ENCODE data around the gene CCDC159. TPM values are rescaled to one million over a fixed set of nuclear protein-coding genes. Genes with fewer than 3 reads are reported as not detected.

The CCDC159 gene
- total and polyA plus RNA-seq, 4 donors = 6.3 to 25.2 (median 16.5) TPM

DNA sequence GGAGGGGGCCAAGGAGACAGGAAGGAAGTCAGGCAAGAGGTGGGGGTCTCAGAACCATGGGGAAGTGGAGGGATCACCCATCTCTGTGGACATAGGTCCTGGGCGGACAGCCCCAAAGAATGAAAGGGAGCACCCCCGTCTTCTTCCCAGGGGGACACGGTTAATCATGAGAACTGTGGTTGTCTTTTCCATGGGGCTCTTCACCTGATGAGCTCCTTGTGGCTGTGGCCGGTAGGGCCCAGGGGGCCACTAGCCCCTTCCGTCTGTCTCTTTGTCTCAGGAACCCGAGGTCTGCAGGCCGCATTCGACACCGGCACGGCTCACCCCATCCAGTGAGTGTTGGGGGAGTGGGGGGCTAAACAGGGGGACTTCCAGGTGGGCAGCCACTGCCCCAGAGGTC, 17.6 kb downstream of the CCDC159 start:
- WGBS = 94% methylated on average over 10 of the region's 10 CpGs

DNA sequence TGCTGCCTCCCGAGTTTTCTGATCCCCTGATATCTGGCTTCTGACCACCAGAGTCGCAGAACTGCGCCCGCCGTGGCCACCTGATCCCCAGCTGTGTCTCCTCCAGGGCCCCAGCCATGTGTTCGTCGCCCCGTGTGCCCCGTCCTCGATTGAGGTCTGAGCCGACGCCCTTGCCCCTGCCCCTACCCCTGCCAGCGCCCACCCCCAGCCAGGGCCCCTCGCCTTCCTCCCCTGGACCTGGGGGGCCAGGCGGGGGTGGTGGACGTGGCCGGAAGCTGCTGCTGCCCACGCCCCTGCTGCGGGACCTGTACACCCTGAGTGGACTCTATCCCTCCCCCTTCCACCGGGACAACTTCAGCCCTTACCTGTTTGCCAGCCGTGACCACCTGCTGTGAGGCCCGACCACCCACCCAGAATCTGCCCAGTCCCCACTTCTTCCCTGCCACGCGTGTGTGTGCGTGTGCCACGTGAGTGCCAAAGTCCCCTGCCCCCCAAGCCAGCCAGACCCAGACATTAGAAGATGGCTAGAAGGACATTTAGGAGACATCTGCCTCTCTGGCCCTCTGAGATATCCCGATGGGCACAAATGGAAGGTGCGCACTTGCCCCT, 18.1 kb downstream of the CCDC159 start:
- TF ChIP-seq FOXA1 (IDR thresholded peaks at IDR 0.05) = no peak
- TF ChIP-seq, protein P1, sequence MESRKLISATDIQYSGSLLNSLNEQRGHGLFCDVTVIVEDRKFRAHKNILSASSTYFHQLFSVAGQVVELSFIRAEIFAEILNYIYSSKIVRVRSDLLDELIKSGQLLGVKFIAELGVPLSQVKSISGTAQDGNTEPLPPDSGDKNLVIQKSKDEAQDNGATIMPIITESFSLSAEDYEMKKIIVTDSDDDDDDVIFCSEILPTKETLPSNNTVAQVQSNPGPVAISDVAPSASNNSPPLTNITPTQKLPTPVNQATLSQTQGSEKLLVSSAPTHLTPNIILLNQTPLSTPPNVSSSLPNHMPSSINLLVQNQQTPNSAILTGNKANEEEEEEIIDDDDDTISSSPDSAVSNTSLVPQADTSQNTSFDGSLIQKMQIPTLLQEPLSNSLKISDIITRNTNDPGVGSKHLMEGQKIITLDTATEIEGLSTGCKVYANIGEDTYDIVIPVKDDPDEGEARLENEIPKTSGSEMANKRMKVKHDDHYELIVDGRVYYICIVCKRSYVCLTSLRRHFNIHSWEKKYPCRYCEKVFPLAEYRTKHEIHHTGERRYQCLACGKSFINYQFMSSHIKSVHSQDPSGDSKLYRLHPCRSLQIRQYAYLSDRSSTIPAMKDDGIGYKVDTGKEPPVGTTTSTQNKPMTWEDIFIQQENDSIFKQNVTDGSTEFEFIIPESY (IDR thresholded peaks at IDR 0.05) = no peak
- TF ChIP-seq GABPA (IDR thresholded peaks at IDR 0.05 in 1 of 2, conservative IDR thresholded peaks at IDR 0.05 in 1 of 2) = no peak
- no peak for TF ChIP-seq HNF4A (conservative IDR thresholded peaks at IDR 0.05)
- TF ChIP-seq SP1 (IDR thresholded peaks at IDR 0.05) = no peak
- TF ChIP-seq RAD21 (IDR thresholded peaks at IDR 0.05) = no peak
- no peak overlapping the region for H3K27ac ChIP-seq (ENCODE audit: low read depth in 1 of 2, low read length in 2 of 2)
- H3K4me1 ChIP-seq (ENCODE audit: control insufficient read depth in 4 of 4, insufficient read depth in 4 of 4, low read length in 3 of 4) = peaks cover 3 to 16% (median 9%) of the 10 kb centered on the region in 4 donors
- 95% methylated on average over 28 of the region's 28 CpGs for WGBS
- H3K9ac ChIP-seq (ENCODE audit: low read depth in 1 of 2, low read length in 2 of 2) = no peak overlapping the region
- H3K9me3 ChIP-seq (ENCODE audit: control insufficient read depth in 4 of 4, low read length in 3 of 4) = no peaks in the 10 kb centered on the region
- DNase-seq (ENCODE audit: low spot score) = no peak
- no peaks in the 10 kb centered on the region for H3K27me3 ChIP-seq (ENCODE audit: control insufficient read depth in 4 of 4, insufficient read depth in 4 of 4, low read length in 3 of 4)
- H3K4me3 ChIP-seq (ENCODE audit: low read depth in 1 of 3, low read length in 3 of 3) = no peak overlapping the region
- peaks cover 3 to 22% (median 8%) of the 10 kb centered on the region in 4 donors for H3K36me3 ChIP-seq (ENCODE audit: control insufficient read depth in 4 of 4, insufficient read depth in 3 of 4, low read depth in 1 of 4, low read length in 3 of 4)

More for the DNA sequence above, 17.6 kb downstream of the CCDC159 start:
- no peak for TF ChIP-seq FOXA1 (IDR thresholded peaks at IDR 0.05)
- TF ChIP-seq, protein P2, sequence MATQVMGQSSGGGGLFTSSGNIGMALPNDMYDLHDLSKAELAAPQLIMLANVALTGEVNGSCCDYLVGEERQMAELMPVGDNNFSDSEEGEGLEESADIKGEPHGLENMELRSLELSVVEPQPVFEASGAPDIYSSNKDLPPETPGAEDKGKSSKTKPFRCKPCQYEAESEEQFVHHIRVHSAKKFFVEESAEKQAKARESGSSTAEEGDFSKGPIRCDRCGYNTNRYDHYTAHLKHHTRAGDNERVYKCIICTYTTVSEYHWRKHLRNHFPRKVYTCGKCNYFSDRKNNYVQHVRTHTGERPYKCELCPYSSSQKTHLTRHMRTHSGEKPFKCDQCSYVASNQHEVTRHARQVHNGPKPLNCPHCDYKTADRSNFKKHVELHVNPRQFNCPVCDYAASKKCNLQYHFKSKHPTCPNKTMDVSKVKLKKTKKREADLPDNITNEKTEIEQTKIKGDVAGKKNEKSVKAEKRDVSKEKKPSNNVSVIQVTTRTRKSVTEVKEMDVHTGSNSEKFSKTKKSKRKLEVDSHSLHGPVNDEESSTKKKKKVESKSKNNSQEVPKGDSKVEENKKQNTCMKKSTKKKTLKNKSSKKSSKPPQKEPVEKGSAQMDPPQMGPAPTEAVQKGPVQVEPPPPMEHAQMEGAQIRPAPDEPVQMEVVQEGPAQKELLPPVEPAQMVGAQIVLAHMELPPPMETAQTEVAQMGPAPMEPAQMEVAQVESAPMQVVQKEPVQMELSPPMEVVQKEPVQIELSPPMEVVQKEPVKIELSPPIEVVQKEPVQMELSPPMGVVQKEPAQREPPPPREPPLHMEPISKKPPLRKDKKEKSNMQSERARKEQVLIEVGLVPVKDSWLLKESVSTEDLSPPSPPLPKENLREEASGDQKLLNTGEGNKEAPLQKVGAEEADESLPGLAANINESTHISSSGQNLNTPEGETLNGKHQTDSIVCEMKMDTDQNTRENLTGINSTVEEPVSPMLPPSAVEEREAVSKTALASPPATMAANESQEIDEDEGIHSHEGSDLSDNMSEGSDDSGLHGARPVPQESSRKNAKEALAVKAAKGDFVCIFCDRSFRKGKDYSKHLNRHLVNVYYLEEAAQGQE (IDR thresholded peaks at IDR 0.05) = no peak
- no peak for TF ChIP-seq TAF1 (conservative IDR thresholded peaks at IDR 0.05)
- TF ChIP-seq RAD21 (IDR thresholded peaks at IDR 0.05) = no peak
- TF ChIP-seq GABPA (IDR thresholded peaks at IDR 0.05 in 1 of 2, conservative IDR thresholded peaks at IDR 0.05 in 1 of 2) = no peak
- TF ChIP-seq HNF4A (conservative IDR thresholded peaks at IDR 0.05) = no peak
- TF ChIP-seq, protein P3, sequence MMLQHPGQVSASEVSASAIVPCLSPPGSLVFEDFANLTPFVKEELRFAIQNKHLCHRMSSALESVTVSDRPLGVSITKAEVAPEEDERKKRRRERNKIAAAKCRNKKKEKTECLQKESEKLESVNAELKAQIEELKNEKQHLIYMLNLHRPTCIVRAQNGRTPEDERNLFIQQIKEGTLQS (IDR thresholded peaks at IDR 0.05) = no peak
- TF ChIP-seq EGR1 (IDR thresholded peaks at IDR 0.05; ENCODE audit: low read depth in 2 of 2) = no peak
- no peak for TF ChIP-seq HNF4G (IDR thresholded peaks at IDR 0.05)
- TF ChIP-seq RXRA (IDR thresholded peaks at IDR 0.05) = no peak
- TF ChIP-seq YY1 (IDR thresholded peaks at IDR 0.05) = no peak
- no peak for TF ChIP-seq FOXA2 (IDR thresholded peaks at IDR 0.05)
- TF ChIP-seq NR2F2 (IDR thresholded peaks at IDR 0.05) = no peak
- TF ChIP-seq, protein P4, sequence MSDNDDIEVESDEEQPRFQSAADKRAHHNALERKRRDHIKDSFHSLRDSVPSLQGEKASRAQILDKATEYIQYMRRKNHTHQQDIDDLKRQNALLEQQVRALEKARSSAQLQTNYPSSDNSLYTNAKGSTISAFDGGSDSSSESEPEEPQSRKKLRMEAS (IDR thresholded peaks at IDR 0.05) = no peak
- TF ChIP-seq, protein P1 (IDR thresholded peaks at IDR 0.05) = no peak
- DNase-seq (ENCODE audit: low spot score) = no peak
- Histone ChIP-seq H3K4me1 (ENCODE audit: control insufficient read depth in 4 of 4, insufficient read depth in 4 of 4, low read length in 3 of 4) (peaks cover 3 to 16% (median 9%) of the 10 kb centered on the region in 4 donors), H3K4me3 (ENCODE audit: low read depth in 1 of 3, low read length in 3 of 3) (no peak overlapping the region), H3K27ac (ENCODE audit: low read depth in 1 of 2, low read length in 2 of 2) (no peak overlapping the region), H3K9ac (ENCODE audit: low read depth in 1 of 2, low read length in 2 of 2) (no peak overlapping the region), H3K27me3 (ENCODE audit: control insufficient read depth in 4 of 4, insufficient read depth in 4 of 4, low read length in 3 of 4) (no peaks in the 10 kb centered on the region), H3K9me3 (ENCODE audit: control insufficient read depth in 4 of 4, low read length in 3 of 4) (no peaks in the 10 kb centered on the region), H3K36me3 (ENCODE audit: control insufficient read depth in 4 of 4, insufficient read depth in 3 of 4, low read depth in 1 of 4, low read length in 3 of 4) (peaks cover 3 to 21% (median 6%) of the 10 kb centered on the region in 4 donors)
